Vagina (tissue), 2 donors: Measurements from ENCODE around the gene RFX7.

Experiments
- CTCF ChIP-seq, 3 experiments: fragments of 450-650 bp in 2 of 3; fragments of 200-600 bp in 1 of 3; sonication (generic) in 1 of 3; IDR thresholded peaks; one replicate each; pipeline ENCODE4 v1.5.1; 2017 to 2019; ENCODE audit warnings: antibody characterized with exemption in 3 of 3, mild to moderate bottlenecking in 2 of 3, moderate library complexity in 2 of 3
- POLR2A ChIP-seq, 2 donors: fragments of 450-650 bp; IDR thresholded peaks; one replicate each; pipeline ENCODE4 v1.6.1; 2017; ENCODE audit warnings: antibody characterized with exemption in 2 of 2, mild to moderate bottlenecking in 2 of 2, moderate library complexity in 2 of 2
- POLR2AphosphoS5 ChIP-seq, 2 donors: sonication (generic); formaldehyde crosslinking; IDR thresholded peaks; one replicate each; pipeline ENCODE4 v1.9.0; 2017; ENCODE audit warnings: antibody characterized with exemption in 2 of 2, mild to moderate bottlenecking in 2 of 2, low read depth in 1 of 2; ENCODE audit not compliant: insufficient read depth in 1 of 2

DNA sequence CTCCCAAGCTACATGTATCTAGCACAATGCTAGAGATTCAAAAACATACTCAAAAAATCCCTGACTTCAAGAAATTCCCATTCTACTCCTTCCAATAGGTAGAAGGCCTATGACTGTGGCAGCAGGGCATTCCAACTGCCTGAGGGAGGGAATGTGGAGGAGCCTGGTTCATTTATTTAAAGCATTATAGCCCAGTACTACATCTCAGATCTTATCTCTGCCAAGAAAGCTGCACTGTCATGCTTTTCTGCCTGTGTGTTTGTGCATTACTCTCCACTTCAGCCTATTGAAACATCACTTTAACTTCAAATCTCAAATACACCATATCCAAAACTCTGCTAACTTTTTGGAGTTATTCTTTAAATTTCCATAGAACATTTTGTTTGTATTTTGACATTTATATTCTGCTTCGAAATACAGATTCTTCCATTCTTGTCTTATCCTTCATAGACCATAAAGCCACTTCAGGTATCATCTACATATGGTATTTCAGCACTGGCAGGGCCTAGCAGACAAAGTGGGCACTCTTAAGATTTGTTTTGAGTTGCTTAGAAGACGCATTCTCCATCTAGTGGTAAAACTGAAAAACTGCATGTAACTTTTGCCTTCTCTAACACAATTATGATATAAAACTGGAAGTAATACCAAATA is 191.2 kb downstream of the RFX7 start:
- TF ChIP-seq CTCF (IDR thresholded peaks at IDR 0.05) (peak; percentile 33 to 74 (median 57)), POLR2AphosphoS5 (IDR thresholded peaks at IDR 0.05; ENCODE audit: insufficient read depth in 1 of 2, low read depth in 1 of 2) (peak in 1 of 2 donors; percentile 20), POLR2A (IDR thresholded peaks at IDR 0.05) (no peak)
